Activated CD8-positive, alpha-beta T cell treated with anti-CD3 and anti-CD28 coated beads, Interleukin-2, amount 10 ng/mL, durations not matched to agents 7 days and 5 days (primary cell): ENCODE results near the gene PTGR3. TPM values are rescaled to one million over a fixed set of nuclear protein-coding genes. Genes with fewer than 3 reads are reported as not detected.

Source experiments
- ATAC-seq: fragments of 150-1000 bp; cut with Tn5 transposase; one replicate; pipeline ENCODE4 v1.10.0; 2021; ENCODE audit warnings: moderate library complexity
- CTCF ChIA-PET: fragments of 350-600 bp; sonication (Branson Sonifier 250); formaldehyde crosslinking; loops from one replicate; lab custom pipeline; 2021; ENCODE audit warnings: antibody characterized with exemption; lab: Charles Lee
- POLR2A ChIA-PET: fragments of 350-600 bp; sonication (Branson Sonifier 250); formaldehyde crosslinking; loops from one replicate; lab custom pipeline; 2021; ENCODE audit warnings: antibody characterized with exemption; lab: Charles Lee
- DNase-seq: peaks from one replicate; pipeline ENCODE4 v3.0.0-alpha.2; 2020
- H3K27ac Mint-ChIP-seq: one replicate; pipeline ENCODE4 v1.8.0; 2021; ENCODE audit warnings: mild to moderate bottlenecking, mixed read lengths
- H3K27me3 Mint-ChIP-seq: one replicate; pipeline ENCODE4 v1.8.0; 2021; ENCODE audit warnings: low read depth, mixed read lengths
- H3K36me3 Mint-ChIP-seq: one replicate; pipeline ENCODE4 v1.8.0; 2021; ENCODE audit warnings: low read depth, mixed read lengths
- H3K4me1 Mint-ChIP-seq: one replicate; pipeline ENCODE4 v1.8.0; 2021; ENCODE audit warnings: low read depth, mixed read lengths
- H3K4me3 Mint-ChIP-seq: one replicate; pipeline ENCODE4 v1.8.0; 2021; ENCODE audit warnings: mild to moderate bottlenecking, mixed read lengths
- H3K9me3 Mint-ChIP-seq: one replicate; pipeline ENCODE4 v1.8.0; 2022; ENCODE audit warnings: mixed read lengths; ENCODE audit not compliant: insufficient read depth
- total RNA-seq, 2 experiments: library from RNA; stranded (reverse); gene quantifications; one replicate each; pipeline ENCODE4 v1.2.3, GENCODE V29; 2021

PTGR3 gene
- total RNA-seq, 2 experiments from 2014 or later = 21.8 to 21.9 TPM

DNA sequence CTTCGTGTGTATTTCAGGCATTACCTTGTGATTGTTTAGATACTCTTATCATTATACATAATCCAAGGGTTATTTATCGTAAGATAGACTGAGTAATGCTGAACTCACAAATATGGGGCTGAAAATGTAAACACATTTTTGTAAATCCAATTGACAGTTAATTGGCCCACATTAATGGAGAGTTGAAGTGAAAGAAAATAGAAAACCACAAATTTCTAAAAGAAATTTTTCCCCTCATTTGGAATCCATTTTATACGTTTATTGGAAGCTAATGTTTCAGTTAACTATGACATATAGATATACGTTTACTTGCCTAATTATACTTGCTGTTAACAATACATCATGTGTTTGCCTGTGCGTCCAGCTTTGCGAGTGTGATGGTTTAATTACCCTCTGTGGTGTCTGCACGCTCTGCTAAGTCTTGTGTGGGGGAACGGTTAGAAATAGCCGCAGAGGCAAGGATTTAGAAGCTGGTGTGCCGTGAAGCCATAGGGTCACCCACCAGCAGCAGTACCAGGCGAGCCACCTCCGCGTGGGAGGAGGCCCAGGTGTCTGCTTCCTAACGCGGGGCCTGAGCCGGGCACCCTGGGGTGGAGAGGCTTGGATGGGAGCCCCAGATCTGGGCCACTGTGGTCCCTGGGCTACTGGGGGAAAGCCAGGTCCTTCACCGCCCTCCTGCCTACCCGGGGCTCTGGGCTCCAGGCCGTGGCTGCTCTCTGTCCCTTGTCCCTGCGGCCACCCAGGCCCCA, 39.7 kb upstream of the PTGR3 start:
- ChIA-PET POLR2A (interaction anchor here (1.0 to 1.8 kb wide), 4 partner anchors 13 to 40 kb away, joined by 3 to 8 read pairs (median 6); partner anchors contain the start of genes PTGR3 and TSHZ1), CTCF (interaction anchor here (0.9 kb wide), 1 partner anchor 230 kb away, joined by 3 read pairs; no protein-coding TSS in a partner anchor)
- peak overlapping the region; percentile 92 for H3K27ac Mint-ChIP-seq
- peak overlapping the region; percentile 83 for H3K4me3 Mint-ChIP-seq
- H3K9me3 Mint-ChIP-seq = no peaks in the 10 kb centered on the region
- peaks cover 3% of the 10 kb centered on the region for H3K36me3 Mint-ChIP-seq
- H3K27me3 Mint-ChIP-seq = no peaks in the 10 kb centered on the region
- H3K4me1 Mint-ChIP-seq = peaks cover 55% of the 10 kb centered on the region
- DNase-seq (no peak), ATAC-seq (no peak)

DNA sequence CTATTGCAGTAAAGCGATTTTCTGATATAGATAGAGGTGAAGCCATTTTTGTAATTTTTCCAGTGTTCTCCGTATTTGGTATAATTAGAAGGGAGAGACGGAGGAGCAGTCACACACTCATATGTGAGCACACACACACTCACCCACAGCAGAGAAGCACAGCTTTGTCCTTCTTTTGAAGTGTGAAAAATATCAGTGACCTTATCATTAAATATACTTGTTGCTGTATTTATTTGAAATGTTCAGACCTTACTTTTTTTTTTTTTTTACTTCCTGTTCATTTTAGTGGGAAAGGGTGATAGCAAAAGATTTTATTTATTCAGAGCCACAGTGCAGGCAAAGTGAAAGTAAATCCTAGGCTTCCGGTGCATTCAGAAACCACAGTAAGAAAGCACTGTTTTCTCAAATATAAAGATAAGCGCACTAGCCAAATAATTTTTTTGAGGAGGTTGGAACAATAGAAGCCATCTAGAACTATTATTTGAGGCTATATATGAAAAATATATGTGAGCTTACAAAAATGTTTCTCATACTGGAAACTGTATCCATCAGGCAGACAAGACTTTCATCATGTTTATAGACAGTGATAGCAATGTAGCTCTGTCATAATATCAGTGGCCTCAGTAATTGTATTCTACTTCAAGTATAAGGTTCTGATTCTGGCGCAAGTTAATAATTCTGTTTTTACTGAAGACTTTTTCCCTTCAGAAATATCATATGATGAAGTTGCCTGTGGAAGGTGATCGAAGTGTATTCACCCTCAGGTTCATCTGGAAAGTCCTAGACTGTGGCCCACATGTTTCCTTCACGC, 38.9 kb upstream of the PTGR3 start:
- DNase-seq (no peak), ATAC-seq (peak; percentile 59)
- H3K27ac Mint-ChIP-seq = peak overlapping the region; percentile 92
- H3K36me3 Mint-ChIP-seq = peaks cover 3% of the 10 kb centered on the region
- peak overlapping the region; percentile 83 for H3K4me3 Mint-ChIP-seq
- H3K27me3 Mint-ChIP-seq = no peaks in the 10 kb centered on the region
- CTCF ChIA-PET = interaction anchor here (0.9 kb wide), 1 partner anchor 230 kb away, joined by 3 read pairs; no protein-coding TSS in a partner anchor
- peaks cover 49% of the 10 kb centered on the region for H3K4me1 Mint-ChIP-seq
- POLR2A ChIA-PET = interaction anchor here (0.5 to 1.8 kb wide), 7 partner anchors 14 to 1208 kb away, joined by 3 to 8 read pairs (median 4); partner anchors contain the start of genes PTGR3 and TSHZ1
- H3K9me3 Mint-ChIP-seq = no peaks in the 10 kb centered on the region

DNA sequence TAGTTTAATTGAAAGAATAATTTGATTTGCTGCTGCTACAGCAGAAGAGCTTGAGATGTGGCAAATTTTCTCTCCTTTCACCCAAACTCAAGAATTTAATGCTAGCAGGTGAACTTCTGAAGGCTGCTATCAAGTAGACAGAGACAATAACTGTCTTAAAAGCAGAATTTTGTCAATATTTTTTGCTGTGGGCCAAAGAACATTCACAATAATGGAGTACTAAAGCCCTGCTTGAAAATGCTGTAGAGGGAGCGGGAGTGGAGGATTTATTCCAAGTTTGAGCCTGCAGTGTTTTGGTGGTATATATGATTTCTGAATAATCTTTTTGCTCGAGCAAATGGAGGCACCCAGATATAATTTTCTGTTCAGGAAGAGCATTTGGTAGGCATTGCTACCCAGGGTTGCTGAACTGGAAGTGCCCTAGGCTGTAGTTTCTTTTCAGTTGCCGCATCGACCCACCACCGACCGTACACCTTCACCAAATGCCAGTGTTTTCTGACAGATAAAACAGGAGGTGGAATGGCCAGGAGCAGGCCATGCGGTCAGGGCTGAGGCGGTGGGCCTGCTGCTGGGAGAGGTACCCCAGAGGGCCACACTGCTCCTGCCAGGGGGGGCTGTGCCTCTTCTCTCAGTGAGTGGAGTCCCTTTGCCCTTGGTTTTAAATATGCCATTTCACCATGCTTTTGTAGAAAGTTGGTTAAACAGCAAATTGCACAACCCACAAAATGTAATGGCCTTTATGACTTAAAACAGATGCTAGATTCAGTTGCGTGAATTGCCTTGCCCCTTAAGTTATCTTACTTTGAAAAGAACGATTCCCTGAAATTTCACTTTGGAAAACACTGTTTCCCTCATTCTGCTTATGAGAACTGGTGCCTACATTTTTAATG, 38.0 kb upstream of the PTGR3 start:
- Mint-ChIP-seq H3K4me1 (peaks cover 49% of the 10 kb centered on the region), H3K27ac (peak overlapping the region; percentile 92), H3K27me3 (no peaks in the 10 kb centered on the region), H3K9me3 (no peaks in the 10 kb centered on the region), H3K4me3 (peak overlapping the region; percentile 83), H3K36me3 (peaks cover 3% of the 10 kb centered on the region)
- ChIA-PET CTCF (interaction anchor here (0.5 to 1.2 kb wide), 4 partner anchors 12 to 648 kb away, joined by 3 to 4 read pairs (median 3); no protein-coding TSS in a partner anchor), POLR2A (interaction anchor here (0.6 to 1.8 kb wide), 7 partner anchors 30 to 1207 kb away, joined by 3 to 18 read pairs (median 7); partner anchors contain the start of genes PTGR3 and TSHZ1)
- peak; percentile 51 for ATAC-seq
- DNase-seq = peak; percentile 41

DNA sequence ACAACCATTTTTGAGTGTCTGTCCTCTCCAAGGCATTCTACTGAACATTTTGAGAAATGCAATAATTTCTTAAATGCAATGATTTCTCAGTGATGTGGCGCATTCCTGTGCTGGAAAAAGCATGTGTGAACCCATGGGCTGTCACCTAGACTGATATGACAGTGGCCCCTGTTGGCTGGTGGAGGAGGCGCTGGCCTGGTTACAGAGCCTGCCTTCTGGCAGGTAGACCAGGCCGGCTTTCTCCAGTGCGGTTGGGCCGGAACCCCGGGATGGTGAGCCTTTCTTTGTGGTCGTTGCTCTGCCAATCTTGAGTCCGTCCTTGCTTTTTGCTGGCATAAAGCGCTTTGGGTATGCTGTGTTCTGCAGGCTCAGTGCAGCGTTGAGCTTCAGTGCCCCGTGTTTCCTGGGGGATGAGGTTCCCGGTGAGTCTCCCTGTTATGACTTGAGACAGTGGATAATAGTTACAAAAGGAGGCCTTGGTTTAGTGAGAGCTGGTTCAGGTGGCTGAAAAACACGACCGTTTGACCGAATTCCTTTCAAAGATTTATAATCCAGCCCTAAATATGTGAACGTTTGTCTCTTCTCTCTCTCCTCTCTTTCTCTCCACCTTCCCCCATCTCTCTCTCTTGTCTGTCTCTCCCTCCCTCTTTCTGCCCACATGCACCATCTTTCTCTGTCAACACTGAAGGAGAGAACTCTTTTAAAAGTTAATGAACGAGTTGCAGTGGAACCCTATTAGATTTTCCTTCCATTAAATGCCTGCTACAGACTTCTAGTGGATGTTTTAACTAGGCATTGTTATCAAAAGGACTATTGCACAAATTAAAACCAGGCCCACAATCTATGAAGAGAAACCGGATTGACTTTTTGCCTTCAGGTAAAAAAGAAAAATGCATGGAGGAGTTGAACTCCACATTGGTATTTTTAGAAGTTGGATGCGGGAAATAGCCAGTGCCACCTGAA, 35.7 kb upstream of the PTGR3 start:
- ChIA-PET POLR2A (interaction anchor here (1.3 kb wide), 1 partner anchor 35 kb away, joined by 5 read pairs; the partner anchor contains the start of gene TSHZ1), CTCF (interaction anchor here (0.6 to 1.4 kb wide), 6 partner anchors 12 to 348 kb away, joined by 3 to 6 read pairs (median 3); no protein-coding TSS in a partner anchor)
- Mint-ChIP-seq H3K4me3 (no peak overlapping the region), H3K27me3 (no peaks in the 10 kb centered on the region), H3K4me1 (peaks cover 43% of the 10 kb centered on the region), H3K36me3 (peaks cover 3% of the 10 kb centered on the region), H3K9me3 (no peaks in the 10 kb centered on the region), H3K27ac (no peak overlapping the region)
- DNase-seq (peak; percentile 35), ATAC-seq (no peak)

- H3K27ac Mint-ChIP-seq = no peak overlapping the region
- ATAC-seq = no peak
- H3K4me3 Mint-ChIP-seq = no peak overlapping the region
- peaks cover 17% of the 10 kb centered on the region for H3K4me1 Mint-ChIP-seq
- ChIA-PET CTCF (interaction anchor here (1.4 kb wide), 1 partner anchor 35 kb away, joined by 3 read pairs; no protein-coding TSS in a partner anchor), POLR2A (interaction anchor here (2.2 kb wide), 1 partner anchor 31 kb away, joined by 7 read pairs; the partner anchor contains the start of gene TSHZ1)
- peaks cover 3% of the 10 kb centered on the region for H3K36me3 Mint-ChIP-seq
- H3K27me3 Mint-ChIP-seq = no peaks in the 10 kb centered on the region
- no peaks in the 10 kb centered on the region for H3K9me3 Mint-ChIP-seq
- DNase-seq = no peak
Measured at GRCh38 chr18:75241705-75242104, 32.8 kb upstream of the PTGR3 start.

DNA sequence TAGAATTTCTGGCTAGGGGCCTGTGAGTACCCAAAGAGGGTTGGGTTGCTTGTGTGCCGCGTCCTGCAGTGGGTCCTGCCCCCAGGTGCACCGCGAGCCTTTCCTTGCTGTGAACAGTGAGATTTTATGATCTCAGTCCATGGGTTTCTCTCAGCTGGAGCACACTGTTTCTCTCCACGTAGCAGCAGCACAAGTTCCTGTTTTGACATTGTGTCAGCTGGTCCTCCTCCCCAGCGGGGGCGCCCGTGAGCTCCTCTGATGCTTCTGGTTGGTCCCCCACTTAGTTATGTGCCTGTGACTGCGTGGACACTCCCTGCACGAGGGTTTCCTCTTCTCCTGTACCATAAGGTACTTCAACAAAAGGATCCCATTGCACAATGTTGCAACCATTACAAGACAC, 31.5 kb upstream of the PTGR3 start:
- CTCF ChIA-PET = no interaction called here
- H3K36me3 Mint-ChIP-seq = peaks cover 3% of the 10 kb centered on the region

DNA sequence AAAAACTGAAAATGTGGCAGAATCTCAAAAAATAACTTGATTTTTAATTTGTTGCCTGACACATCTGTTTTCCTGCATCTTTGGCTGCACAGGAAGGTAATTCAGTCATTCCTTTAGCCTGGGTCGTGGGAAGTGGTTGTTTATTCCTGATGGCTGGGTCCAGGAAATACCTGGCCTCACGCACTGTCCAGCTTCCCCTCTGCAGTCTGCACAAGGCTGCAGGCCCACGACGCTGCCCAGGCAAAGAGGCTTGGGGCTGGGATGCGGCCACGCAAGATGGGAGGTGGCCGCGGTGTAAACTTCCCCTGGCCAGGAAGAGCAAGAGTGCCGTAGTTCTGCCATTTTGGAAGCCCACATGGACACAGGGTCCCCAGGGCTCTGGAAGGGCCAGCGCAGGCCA, 29.8 kb upstream of the PTGR3 start:
- H3K4me1 Mint-ChIP-seq = peaks cover 5% of the 10 kb centered on the region
- DNase-seq = no peak
- POLR2A ChIA-PET = interaction anchor here (0.6 kb wide), 1 partner anchor 567 kb away, joined by 3 read pairs; no protein-coding TSS in a partner anchor
- CTCF ChIA-PET = no interaction called here
- no peak for ATAC-seq
- H3K27ac Mint-ChIP-seq = no peak overlapping the region
- no peaks in the 10 kb centered on the region for H3K9me3 Mint-ChIP-seq
- no peaks in the 10 kb centered on the region for H3K27me3 Mint-ChIP-seq
- peaks cover 3% of the 10 kb centered on the region for H3K36me3 Mint-ChIP-seq
- no peak overlapping the region for H3K4me3 Mint-ChIP-seq

More for the DNA sequence above, 31.5 kb upstream of the PTGR3 start:
- Mint-ChIP-seq H3K27me3 (no peaks in the 10 kb centered on the region), H3K4me1 (peaks cover 6% of the 10 kb centered on the region), H3K27ac (no peak overlapping the region), H3K4me3 (no peak overlapping the region), H3K9me3 (no peaks in the 10 kb centered on the region)
- POLR2A ChIA-PET = interaction anchor here (0.5 to 2.2 kb wide), 3 partner anchors 14 to 1045 kb away, joined by 3 to 7 read pairs (median 3); partner anchors contain the start of gene TSHZ1
- ATAC-seq (no peak), DNase-seq (no peak)

DNA sequence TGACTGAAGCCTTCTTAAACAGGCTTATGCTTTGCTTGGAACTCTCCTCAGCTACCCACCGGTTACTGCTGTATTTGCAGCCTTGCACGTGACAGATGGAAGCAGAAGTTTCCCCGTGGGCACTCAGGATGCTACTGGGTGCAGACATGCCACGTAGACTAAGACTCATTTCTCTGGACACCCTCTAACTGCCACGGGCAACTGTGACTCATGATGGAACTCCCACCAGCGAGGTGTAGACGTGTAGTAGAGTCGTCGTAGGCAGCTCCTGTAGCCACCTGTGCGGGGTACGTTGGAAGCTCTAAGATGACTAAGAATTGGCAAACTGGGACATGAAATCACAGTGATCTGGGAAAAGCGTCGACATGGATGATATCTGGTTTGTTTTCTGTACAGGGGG, 29.2 kb upstream of the PTGR3 start:
- H3K27ac Mint-ChIP-seq = no peak overlapping the region
- POLR2A ChIA-PET = interaction anchor here (0.6 kb wide), 1 partner anchor 566 kb away, joined by 3 read pairs; no protein-coding TSS in a partner anchor
- peaks cover 3% of the 10 kb centered on the region for H3K36me3 Mint-ChIP-seq
- CTCF ChIA-PET = no interaction called here
- DNase-seq (no peak), ATAC-seq (no peak)
- no peaks in the 10 kb centered on the region for H3K27me3 Mint-ChIP-seq
- peaks cover 5% of the 10 kb centered on the region for H3K4me1 Mint-ChIP-seq
- no peak overlapping the region for H3K4me3 Mint-ChIP-seq
- H3K9me3 Mint-ChIP-seq = no peaks in the 10 kb centered on the region

DNA sequence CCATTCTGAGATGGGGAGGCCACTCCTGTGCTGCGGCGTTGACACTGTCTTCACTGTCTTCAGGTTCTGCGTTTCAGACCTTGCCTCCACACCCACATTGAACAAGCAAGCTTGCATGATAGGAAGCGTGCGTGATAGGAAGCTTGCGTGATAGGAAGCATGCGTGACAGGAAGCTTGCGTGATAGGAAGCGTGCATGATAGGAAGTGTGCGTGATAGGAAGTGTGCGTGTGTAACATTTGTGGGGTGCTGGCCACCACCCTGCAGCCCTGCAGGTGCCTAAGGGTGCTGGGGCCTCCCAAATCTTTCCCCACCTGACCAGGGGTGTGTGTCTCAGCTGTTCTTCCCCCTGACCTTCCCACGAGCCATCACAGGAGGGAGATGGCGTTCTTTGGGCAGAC, 27.0 kb upstream of the PTGR3 start:
- H3K4me1 Mint-ChIP-seq = peaks cover 5% of the 10 kb centered on the region
- H3K27me3 Mint-ChIP-seq = no peaks in the 10 kb centered on the region
- peaks cover 3% of the 10 kb centered on the region for H3K36me3 Mint-ChIP-seq
- ChIA-PET CTCF (interaction anchor here (1.1 kb wide), 1 partner anchor 10 kb away, joined by 3 read pairs; no protein-coding TSS in a partner anchor), POLR2A (no interaction called here)
- H3K4me3 Mint-ChIP-seq = no peak overlapping the region
- no peaks in the 10 kb centered on the region for H3K9me3 Mint-ChIP-seq
- no peak overlapping the region for H3K27ac Mint-ChIP-seq
- no peak for DNase-seq
- ATAC-seq = no peak

DNA sequence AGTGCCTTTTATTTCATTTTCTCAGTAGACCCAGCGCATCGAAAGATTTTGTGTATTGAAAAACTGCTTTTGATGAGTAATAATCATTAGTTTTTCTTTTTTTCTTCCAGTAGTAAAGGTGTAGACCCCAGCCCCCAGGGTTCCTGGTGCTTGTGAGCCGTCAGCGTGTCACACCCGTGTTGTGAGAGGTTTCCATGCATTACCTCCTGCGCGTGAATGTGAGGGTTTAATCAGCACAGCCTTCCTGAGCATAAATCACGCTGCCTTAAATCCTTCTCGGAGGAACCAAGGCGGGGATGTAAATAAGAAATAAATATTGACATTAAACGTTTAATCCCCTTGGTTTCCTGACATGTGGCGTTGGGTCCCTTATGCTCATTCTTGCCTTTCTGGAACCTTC, 26.0 kb upstream of the PTGR3 start:
- DNase-seq = no peak
- CTCF ChIA-PET = interaction anchor here (1.1 kb wide), 1 partner anchor 11 kb away, joined by 3 read pairs; no protein-coding TSS in a partner anchor
- Mint-ChIP-seq H3K4me1 (peaks cover 5% of the 10 kb centered on the region), H3K27ac (no peak overlapping the region), H3K36me3 (peaks cover 3% of the 10 kb centered on the region), H3K27me3 (no peaks in the 10 kb centered on the region), H3K4me3 (no peak overlapping the region), H3K9me3 (no peaks in the 10 kb centered on the region)
- ATAC-seq = no peak
- POLR2A ChIA-PET = no interaction called here
